ENCODE measurements around the gene POLH. TPM values are rescaled to one million over a fixed set of nuclear protein-coding genes. Genes with fewer than 3 reads are reported as not detected.

POLH gene
- total RNA-seq = 41.5 and 42.6 TPM in 2 replicates

GRCh38 chr6:43575772-43576551 is at the start of gene POLH, which contains the start of gene XPO5:
Gene POLH, plus strand, starts transcription at chr6:43576185. Its CDS starts 6,135 bp downstream, at chr6:43582320.
Gene XPO5, minus strand, starts transcription at chr6:43576038. Its CDS starts 174 bp downstream, at chr6:43575864.

GRCh38 chr6:43629104-43629504 is 53.1 kb downstream of the POLH start, which contains the start of gene GTPBP2:
Gene GTPBP2, minus strand, starts transcription at chr6:43629264. Its CDS starts 102 bp downstream, at chr6:43629162.

GRCh38 chr6:43635387-43636307 is 59.7 kb downstream of the POLH start, which contains the start of gene MAD2L1BP:
Gene MAD2L1BP, plus strand, starts transcription at chr6:43635840. Its CDS starts 36 bp downstream, at chr6:43635876.

GRCh38 chr6:43644940-43645612 is 69.1 kb downstream of the POLH start, which contains the start of gene RSPH9:
Gene RSPH9, plus strand, starts transcription at chr6:43645036. Its CDS starts 63 bp downstream, at chr6:43645099.

Small RNA genes within 50 kb of the gene (small RNA-seq; reads per million reads assigned to genes)
- gene RF00426 = not detected

Other genes starting within 250 kb of the POLH start
- gene ZNF318, start 206.5 kb upstream of the POLH start, total RNA-seq = 12.1 and 13.8 TPM in 2 replicates
- 21.7 and 22.8 TPM in 2 replicates for gene ABCC10, start 148.6 kb upstream of the POLH start, total RNA-seq
- gene DLK2, start 120.6 kb upstream of the POLH start, total RNA-seq = 0.22 and 0.27 TPM in 2 replicates
- gene TJAP1, start 98.6 kb upstream of the POLH start, total RNA-seq = 12.6 and 15.6 TPM in 2 replicates
- gene LRRC73, start 65.8 kb upstream of the POLH start, total RNA-seq = 0.27 TPM in 1 of 2 replicates, not detected in the other
- 76.7 and 83.6 TPM in 2 replicates for gene YIPF3, start 59.3 kb upstream of the POLH start, total RNA-seq
- gene POLR1C, start 59.1 kb upstream of the POLH start, total RNA-seq = 40.2 and 41.1 TPM in 2 replicates
- 55.5 and 56.4 TPM in 2 replicates for gene XPO5, start 147 bp upstream of the POLH start, total RNA-seq
- gene GTPBP2, start 53.1 kb downstream of the POLH start, total RNA-seq = 45.5 and 49.5 TPM in 2 replicates
- 30.9 and 37.6 TPM in 2 replicates for gene MAD2L1BP, start 59.7 kb downstream of the POLH start, total RNA-seq
- 0.14 and 0.27 TPM in 2 replicates for gene RSPH9, start 68.9 kb downstream of the POLH start, total RNA-seq
- gene MRPS18A, start 111.6 kb downstream of the POLH start, total RNA-seq = 34.0 and 36.7 TPM in 2 replicates
- 12.8 and 16.4 TPM in 2 replicates for gene VEGFA, start 194.0 kb downstream of the POLH start, total RNA-seq

Data from thoracic aorta endothelial cell (primary cell).